IMR-90 (cell line): Measurements from ENCODE around the gene NDRG4. TPM values are rescaled to one million over a fixed set of nuclear protein-coding genes. Genes with fewer than 3 reads are reported as not detected.

Experiments used
- ATAC-seq: fragments of 200-7000 bp; cut with Tn5 transposase; 2 replicates; pipeline ENCODE4 v1.9.1; 2020; ENCODE audit warnings: low read depth, mild to moderate bottlenecking, moderate library complexity
- BruUV-seq: library from RNA; stranded (reverse); fragments of 400-500 nt; replicated peaks from 2 replicates; lab custom pipeline; 2021; lab: Mats Ljungman, UMichigan
- CTCF ChIA-PET: fragments of 300-600 bp; formaldehyde crosslinking; extraction: SDS; loops from one replicate; lab custom pipeline; 2021; ENCODE audit warnings: antibody characterized with exemption; lab: Yijun Ruan, JAX
- POLR2A ChIA-PET: fragments of 300-600 bp; sonication (Branson Sonifier 250); formaldehyde crosslinking; loops from one replicate; lab custom pipeline; 2022; ENCODE audit warnings: antibody characterized with exemption; ENCODE audit not compliant: unreplicated experiment; lab: Charles Lee
- DNase-seq: peaks from one replicate; pipeline ENCODE4 v3.0.0; 2013
- H2AFZ ChIP-seq: replicated peaks from 2 replicates; pipeline ENCODE3; 2013; ENCODE audit warnings: low read length, mild to moderate bottlenecking; ENCODE audit not compliant: poor library complexity
- H2AK5ac ChIP-seq: 2 replicates; pipeline ENCODE4 v1.6.1; 2013; ENCODE audit warnings: low read depth, low read length, inconsistent platforms
- H2AK9ac ChIP-seq: replicated peaks from 2 replicates; pipeline ENCODE3; 2013; ENCODE audit warnings: mild to moderate bottlenecking, low read depth, low read length, moderate library complexity; ENCODE audit not compliant: poor library complexity
- H2BK120ac ChIP-seq: 2 replicates; pipeline ENCODE4 v1.6.1; 2013; ENCODE audit warnings: low read depth, low read length, inconsistent platforms
- H2BK15ac ChIP-seq: 3 replicates; pipeline ENCODE4 v1.6.1; 2013; ENCODE audit warnings: low read depth, low read length, inconsistent platforms
- H2BK20ac ChIP-seq: 2 replicates; pipeline ENCODE4 v1.6.1; 2013; ENCODE audit warnings: low read depth, mild to moderate bottlenecking, inconsistent platforms, low read length, moderate library complexity
- H2BK5ac ChIP-seq: 2 replicates; pipeline ENCODE4 v1.6.1; 2013; ENCODE audit warnings: mild to moderate bottlenecking, low read depth, low read length, inconsistent platforms; ENCODE audit not compliant: poor library complexity, severe bottlenecking
- H3K14ac ChIP-seq: replicated peaks from 2 replicates; pipeline ENCODE4 v1.6.1; 2013; ENCODE audit warnings: low read depth, low read length, inconsistent platforms
- H3K18ac ChIP-seq: 2 replicates; pipeline ENCODE4 v1.6.1; 2013; ENCODE audit warnings: low read depth, low read length, control low read depth
- H3K23ac ChIP-seq: 2 replicates; pipeline ENCODE4 v1.6.1; 2013; ENCODE audit warnings: low read depth, low read length, inconsistent platforms
- H3K27ac ChIP-seq: 2 replicates; pipeline ENCODE4 v1.5.1; 2013; ENCODE audit warnings: mild to moderate bottlenecking, control low read depth, low read length; ENCODE audit not compliant: insufficient read depth
- H3K27me3 ChIP-seq: 2 replicates; pipeline ENCODE4 v1.6.1; 2013; ENCODE audit warnings: low read length; ENCODE audit not compliant: control insufficient read depth, insufficient read depth
- H3K36me3 ChIP-seq: 2 replicates; pipeline ENCODE4 v1.6.1; 2013; ENCODE audit warnings: low read length, mixed read lengths; ENCODE audit not compliant: control insufficient read depth, insufficient read depth
- H3K4ac ChIP-seq: 2 replicates; pipeline ENCODE4 v1.6.1; 2013; ENCODE audit warnings: low read depth, low read length, inconsistent platforms
- H3K4me1 ChIP-seq: 2 replicates; pipeline ENCODE4 v1.6.1; 2013; ENCODE audit warnings: low read length, mixed read lengths; ENCODE audit not compliant: control insufficient read depth, insufficient read depth
- H3K4me2 ChIP-seq: 2 replicates; pipeline ENCODE4 v1.6.1; 2013; ENCODE audit warnings: low read depth, mild to moderate bottlenecking, control low read depth, low read length, moderate library complexity
- H3K4me3 ChIP-seq: 2 replicates; pipeline ENCODE4 v1.5.1; 2013; ENCODE audit warnings: low read depth, mild to moderate bottlenecking, control low read depth, low read length, moderate library complexity; ENCODE audit not compliant: insufficient read depth
- H3K56ac ChIP-seq: 2 replicates; pipeline ENCODE4 v1.6.1; 2013; ENCODE audit warnings: low read length, inconsistent platforms; ENCODE audit not compliant: insufficient read depth; ENCODE audit errors: extremely low read depth
- H3K79me1 ChIP-seq, 2 experiments: 2 replicates each; pipeline ENCODE4 v1.6.1; 2013; ENCODE audit warnings: low read length in 2 of 2, inconsistent platforms in 1 of 2, low read depth in 1 of 2
- H3K9ac ChIP-seq: 2 replicates; pipeline ENCODE4 v1.6.1; 2013; ENCODE audit warnings: low read depth, low read length, control low read depth
- H3K9me1 ChIP-seq: 2 replicates; pipeline ENCODE4 v1.6.1; 2013; ENCODE audit warnings: low read length, inconsistent platforms; ENCODE audit not compliant: insufficient read depth
- H3K9me3 ChIP-seq: 2 replicates; pipeline ENCODE4 v1.6.1; 2013; ENCODE audit warnings: low read length; ENCODE audit not compliant: control insufficient read depth, insufficient read depth
- H4K20me1 ChIP-seq: 2 replicates; pipeline ENCODE4 v1.6.1; 2013; ENCODE audit warnings: low read length, inconsistent platforms; ENCODE audit not compliant: insufficient read depth
- H4K5ac ChIP-seq: 2 replicates; pipeline ENCODE4 v1.6.1; 2013; ENCODE audit warnings: mild to moderate bottlenecking, low read depth, low read length, control low read depth
- H4K8ac ChIP-seq, 2 experiments: 2 replicates each; pipeline ENCODE4 v1.6.1; 2013; ENCODE audit warnings: low read depth in 2 of 2, low read length in 2 of 2, control low read depth in 1 of 2, inconsistent platforms in 1 of 2
- H4K91ac ChIP-seq: 2 replicates; pipeline ENCODE4 v1.6.1; 2013; ENCODE audit warnings: low read depth, low read length, inconsistent platforms; ENCODE audit not compliant: insufficient read depth
- BHLHE40 ChIP-seq: fragments of 150-350 bp; IDR thresholded peaks from 2 replicates; pipeline ENCODE4 v1.6.1; 2016; ENCODE audit warnings: mild to moderate bottlenecking, low read depth, low read length
- CEBPB ChIP-seq: IDR thresholded peaks from 2 replicates; pipeline ENCODE4 v1.6.1; 2012; ENCODE audit warnings: low read depth, low read length, improper control_type of control experiment
- CHD1 ChIP-seq: IDR thresholded peaks from 2 replicates; pipeline ENCODE4 v1.6.1; 2012; ENCODE audit warnings: low read depth, low read length, improper control_type of control experiment
- FOS ChIP-seq: fragments of 150-350 bp; IDR thresholded peaks from 2 replicates; pipeline ENCODE4 v1.6.1; 2016; ENCODE audit warnings: low read depth, low read length
- MAFK ChIP-seq: IDR thresholded peaks from 2 replicates; pipeline ENCODE4 v1.6.1; 2012; ENCODE audit warnings: low read depth, low read length, improper control_type of control experiment
- MAZ ChIP-seq: IDR thresholded peaks from 2 replicates; pipeline ENCODE4 v1.6.1; 2012; ENCODE audit warnings: low read depth, mild to moderate bottlenecking, low read length, improper control_type of control experiment, moderate library complexity, borderline replicate concordance
- MXI1 ChIP-seq: IDR thresholded peaks from 2 replicates; pipeline ENCODE4 v1.6.1; 2012; ENCODE audit warnings: low read depth, mild to moderate bottlenecking, low read length, moderate library complexity, borderline replicate concordance
- NFE2L2 ChIP-seq: fragments of 150-350 bp; IDR thresholded peaks from 2 replicates; pipeline ENCODE4 v1.6.1; 2016; ENCODE audit warnings: low read depth, mild to moderate bottlenecking, low read length
- POLR2A ChIP-seq: IDR thresholded peaks from 2 replicates; pipeline ENCODE4 v1.6.1; 2012; ENCODE audit warnings: mild to moderate bottlenecking, low read depth, low read length
- RAD21 ChIP-seq: IDR thresholded peaks from 2 replicates; pipeline ENCODE4 v1.6.1; 2012; ENCODE audit warnings: low read length, improper control_type of control experiment
- RCOR1 ChIP-seq: IDR thresholded peaks from 2 replicates; pipeline ENCODE4 v1.6.1; 2012; ENCODE audit warnings: mild to moderate bottlenecking, low read length, improper control_type of control experiment; ENCODE audit not compliant: insufficient replicate concordance
- RFX5 ChIP-seq: IDR thresholded peaks from 2 replicates; pipeline ENCODE4 v1.8.0; 2012; ENCODE audit warnings: low read depth, mild to moderate bottlenecking, low read length, moderate library complexity
- SMC3 ChIP-seq: fragments of 150-350 bp; IDR thresholded peaks from 2 replicates; pipeline ENCODE4 v1.6.1; 2016; ENCODE audit warnings: low read depth, mild to moderate bottlenecking, antibody characterized with exemption, low read length, moderate library complexity
- WGBS, 2 experiments: methylation state at CpG; one replicate each; pipeline versions ENCODE4 v1.1.5 to v1.1.7; 2013; ENCODE audit warnings: missing lambda C conversion rate in 2 of 2; ENCODE audit not compliant: insufficient read length in 1 of 2; ENCODE audit errors: extremely low coverage in 2 of 2; 5-methylcytosine and 5-hydroxymethylcytosine counted together
- dilution Hi-C: fragments of 300-500 bp; cut with HindIII; formaldehyde crosslinking; loops from one replicate; pipeline ENCODE4 v1.14.3; 2018; ENCODE audit warnings: low sequenced_read_pairs; ENCODE audit not compliant: unreplicated experiment
- in situ Hi-C: fragments of 300-500 bp; cut with MboI; formaldehyde crosslinking; loops from 3 replicates; pipeline ENCODE4 v1.14.3; 2019; ENCODE audit warnings: low sequenced_read_pairs, inconsistent platforms, mixed read lengths
- intact Hi-C: fragments of 100-400 bp; cut with micrococcal nuclease; formaldehyde crosslinking; loops from 2 replicates; pipeline ENCODE4 v1.10.0; 2022
- polyA plus RNA-seq, 3 experiments: library from polyadenylated mRNA; depleted of rRNA; stranded (reverse); fragments of >200 nt; gene quantifications; 2 replicates each; pipeline ENCODE4 v1.2.3, GENCODE V29; 2012; ENCODE audit warnings: low replicate concordance in 1 of 3
- total RNA-seq: library from RNA; depleted of rRNA; stranded (reverse); fragments of >200 nt; gene quantifications from 2 replicates; pipeline ENCODE4 v1.2.3, GENCODE V29; 2012
- TF ChIP-seq, protein P1 (sequence below): fragments of 150-350 bp; IDR thresholded peaks from 2 replicates; pipeline ENCODE4 v1.6.1; 2017; ENCODE audit warnings: mild to moderate bottlenecking, antibody characterized with exemption, low read length, low read depth
- TF ChIP-seq, protein P2 (sequence below): conservative IDR thresholded peaks from 2 replicates; pipeline ENCODE4 v1.5.1; 2012; ENCODE audit warnings: mild to moderate bottlenecking, low read depth, low read length, improper control_type of control experiment
- TF ChIP-seq, protein P3 (sequence below): fragments of 150-350 bp; IDR thresholded peaks from 2 replicates; pipeline ENCODE4 v1.6.1; 2016; ENCODE audit warnings: low read depth, mild to moderate bottlenecking, low read length, moderate library complexity, borderline replicate concordance

NDRG4 gene
- total and polyA plus RNA-seq, 2 of the 4 experiments (the other 2 are of a cell fraction) = 10.9 to 23.5 TPM

DNA sequence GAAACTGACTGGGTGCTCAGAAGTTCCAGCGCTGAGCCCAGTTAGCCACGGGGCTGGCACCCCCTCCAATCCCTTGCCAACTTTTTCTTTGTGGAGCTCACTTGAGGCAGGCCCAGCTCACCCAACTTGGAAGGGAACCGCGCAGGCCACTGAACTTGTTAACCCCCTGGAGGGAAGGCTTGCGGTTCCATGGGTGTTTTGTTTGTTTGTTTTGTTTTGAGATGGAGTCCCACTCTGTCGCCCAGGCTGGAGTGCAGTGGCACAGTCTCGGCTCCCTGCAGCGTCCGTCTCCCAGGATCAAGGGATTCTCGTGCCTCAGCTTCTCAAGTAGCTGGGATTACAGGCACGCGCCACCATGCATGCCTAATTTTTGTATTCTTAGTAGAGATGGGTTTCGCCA, 34.1 kb upstream of the NDRG4 start:
- WGBS, 2 experiments = no CpG with 5 or more reads among the region's 13 CpGs
- Histone ChIP-seq H3K4me1 (no peaks in the 10 kb centered on the region), H3K4ac (no peak overlapping the region), H3K27ac (no peak overlapping the region), H2BK15ac (no peak overlapping the region), H2AK9ac (no peak overlapping the region), H3K79me1 (no peaks in the 10 kb centered on the region), H4K20me1 (no peaks in the 10 kb centered on the region), H3K56ac (no peak overlapping the region), H3K9me3 (no peaks in the 10 kb centered on the region), H3K36me3 (no peaks in the 10 kb centered on the region), H2AFZ (no peak overlapping the region), H2AK5ac (no peak overlapping the region), H3K27me3 (peaks cover 71% of the 10 kb centered on the region), H3K23ac (no peak overlapping the region), H4K91ac (no peak overlapping the region), H2BK5ac (no peak overlapping the region), H4K5ac (no peak overlapping the region), H3K4me3 (no peak overlapping the region), H4K8ac (no peak overlapping the region), H3K9me1 (no peaks in the 10 kb centered on the region), H2BK120ac (no peak overlapping the region), H2BK20ac (no peak overlapping the region), H3K9ac (no peak overlapping the region), H3K18ac (no peak overlapping the region), H3K4me2 (no peak overlapping the region), H3K14ac (no peak overlapping the region)
- TF ChIP-seq, protein P1, sequence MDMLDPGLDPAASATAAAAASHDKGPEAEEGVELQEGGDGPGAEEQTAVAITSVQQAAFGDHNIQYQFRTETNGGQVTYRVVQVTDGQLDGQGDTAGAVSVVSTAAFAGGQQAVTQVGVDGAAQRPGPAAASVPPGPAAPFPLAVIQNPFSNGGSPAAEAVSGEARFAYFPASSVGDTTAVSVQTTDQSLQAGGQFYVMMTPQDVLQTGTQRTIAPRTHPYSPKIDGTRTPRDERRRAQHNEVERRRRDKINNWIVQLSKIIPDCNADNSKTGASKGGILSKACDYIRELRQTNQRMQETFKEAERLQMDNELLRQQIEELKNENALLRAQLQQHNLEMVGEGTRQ = no peak
- no peak for TF ChIP-seq RAD21
- TF ChIP-seq CHD1 = no peak
- TF ChIP-seq, protein P2, sequence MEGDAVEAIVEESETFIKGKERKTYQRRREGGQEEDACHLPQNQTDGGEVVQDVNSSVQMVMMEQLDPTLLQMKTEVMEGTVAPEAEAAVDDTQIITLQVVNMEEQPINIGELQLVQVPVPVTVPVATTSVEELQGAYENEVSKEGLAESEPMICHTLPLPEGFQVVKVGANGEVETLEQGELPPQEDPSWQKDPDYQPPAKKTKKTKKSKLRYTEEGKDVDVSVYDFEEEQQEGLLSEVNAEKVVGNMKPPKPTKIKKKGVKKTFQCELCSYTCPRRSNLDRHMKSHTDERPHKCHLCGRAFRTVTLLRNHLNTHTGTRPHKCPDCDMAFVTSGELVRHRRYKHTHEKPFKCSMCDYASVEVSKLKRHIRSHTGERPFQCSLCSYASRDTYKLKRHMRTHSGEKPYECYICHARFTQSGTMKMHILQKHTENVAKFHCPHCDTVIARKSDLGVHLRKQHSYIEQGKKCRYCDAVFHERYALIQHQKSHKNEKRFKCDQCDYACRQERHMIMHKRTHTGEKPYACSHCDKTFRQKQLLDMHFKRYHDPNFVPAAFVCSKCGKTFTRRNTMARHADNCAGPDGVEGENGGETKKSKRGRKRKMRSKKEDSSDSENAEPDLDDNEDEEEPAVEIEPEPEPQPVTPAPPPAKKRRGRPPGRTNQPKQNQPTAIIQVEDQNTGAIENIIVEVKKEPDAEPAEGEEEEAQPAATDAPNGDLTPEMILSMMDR = no peak
- TF ChIP-seq RFX5 = no peak
- TF ChIP-seq FOS = no peak
- no peak for TF ChIP-seq MAFK
- TF ChIP-seq MXI1 = no peak
- TF ChIP-seq, protein P3, sequence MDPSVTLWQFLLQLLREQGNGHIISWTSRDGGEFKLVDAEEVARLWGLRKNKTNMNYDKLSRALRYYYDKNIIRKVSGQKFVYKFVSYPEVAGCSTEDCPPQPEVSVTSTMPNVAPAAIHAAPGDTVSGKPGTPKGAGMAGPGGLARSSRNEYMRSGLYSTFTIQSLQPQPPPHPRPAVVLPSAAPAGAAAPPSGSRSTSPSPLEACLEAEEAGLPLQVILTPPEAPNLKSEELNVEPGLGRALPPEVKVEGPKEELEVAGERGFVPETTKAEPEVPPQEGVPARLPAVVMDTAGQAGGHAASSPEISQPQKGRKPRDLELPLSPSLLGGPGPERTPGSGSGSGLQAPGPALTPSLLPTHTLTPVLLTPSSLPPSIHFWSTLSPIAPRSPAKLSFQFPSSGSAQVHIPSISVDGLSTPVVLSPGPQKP = no peak
- no peak for TF ChIP-seq MAZ
- no peak for TF ChIP-seq NFE2L2
- no peak for TF ChIP-seq POLR2A
- TF ChIP-seq CEBPB = no peak
- TF ChIP-seq BHLHE40 = no peak
- TF ChIP-seq RCOR1 = no peak
- no peak for TF ChIP-seq SMC3
- dilution Hi-C loops (no loop called here), in situ Hi-C loops (no loop called here), intact Hi-C loops (no loop called here)
- POLR2A ChIA-PET = no interaction called here
- DNase-seq (no peak), ATAC-seq (no peak)
- BruUV-seq = no TSS peak
- CTCF ChIA-PET = interaction anchor here (1.0 kb wide), 1 partner anchor 126 kb away, joined by 3 read pairs; no protein-coding TSS in a partner anchor
